Uterus (tissue), 2 donors: ENCODE results near the gene RASSF3.

Experiments
- POLR2A ChIP-seq, 2 donors: fragments of 450-650 bp; IDR thresholded peaks; one replicate each; pipeline ENCODE4 v1.6.1; 2016; ENCODE audit warnings: antibody characterized with exemption in 2 of 2, mild to moderate bottlenecking in 1 of 2, moderate library complexity in 1 of 2
- TF ChIP-seq, protein P1 (sequence below), 4 experiments: fragments of 200-600 bp in 2 of 4; fragments of 450-650 bp in 2 of 4; sonication (generic) in 2 of 4; IDR thresholded peaks; one replicate each; pipeline ENCODE4 v1.5.1; 2016 to 2019; ENCODE audit warnings: antibody characterized with exemption in 4 of 4, mild to moderate bottlenecking in 2 of 4, moderate library complexity in 1 of 4

DNA sequence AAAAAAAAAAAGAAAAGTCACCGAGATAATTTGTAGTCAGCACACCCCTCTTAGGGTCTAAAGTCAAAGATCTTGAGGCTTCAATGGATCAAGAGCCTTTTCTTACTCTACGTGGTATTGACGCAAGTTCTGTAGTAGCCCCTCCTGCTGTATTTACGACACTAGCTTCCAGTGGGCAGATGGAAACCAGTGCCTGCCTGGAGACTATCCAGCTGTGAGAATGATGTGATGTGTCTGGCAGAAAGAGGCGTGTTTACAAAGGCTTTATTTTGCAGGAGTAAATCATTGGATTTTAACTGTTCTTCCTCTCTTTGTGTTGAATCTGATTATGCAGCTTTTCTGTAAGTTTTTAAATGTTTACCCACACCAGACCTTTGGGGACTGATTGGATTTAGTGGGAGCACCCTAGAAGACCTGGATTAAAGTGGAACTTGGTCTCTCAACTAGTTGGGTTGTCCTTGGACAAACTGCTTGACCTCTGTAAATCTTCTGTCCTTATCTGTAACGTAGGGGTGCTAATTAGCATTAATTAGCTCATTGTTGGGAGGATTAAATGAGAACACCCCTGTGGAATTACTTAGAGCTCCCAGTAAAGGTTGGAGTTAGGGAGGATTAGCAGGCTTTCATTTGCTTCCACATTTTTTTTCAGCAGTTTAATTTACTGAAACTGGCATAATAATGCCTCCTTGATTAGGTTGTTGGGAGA lies 72.4 kb downstream of the RASSF3 start:
- TF ChIP-seq, protein P1, sequence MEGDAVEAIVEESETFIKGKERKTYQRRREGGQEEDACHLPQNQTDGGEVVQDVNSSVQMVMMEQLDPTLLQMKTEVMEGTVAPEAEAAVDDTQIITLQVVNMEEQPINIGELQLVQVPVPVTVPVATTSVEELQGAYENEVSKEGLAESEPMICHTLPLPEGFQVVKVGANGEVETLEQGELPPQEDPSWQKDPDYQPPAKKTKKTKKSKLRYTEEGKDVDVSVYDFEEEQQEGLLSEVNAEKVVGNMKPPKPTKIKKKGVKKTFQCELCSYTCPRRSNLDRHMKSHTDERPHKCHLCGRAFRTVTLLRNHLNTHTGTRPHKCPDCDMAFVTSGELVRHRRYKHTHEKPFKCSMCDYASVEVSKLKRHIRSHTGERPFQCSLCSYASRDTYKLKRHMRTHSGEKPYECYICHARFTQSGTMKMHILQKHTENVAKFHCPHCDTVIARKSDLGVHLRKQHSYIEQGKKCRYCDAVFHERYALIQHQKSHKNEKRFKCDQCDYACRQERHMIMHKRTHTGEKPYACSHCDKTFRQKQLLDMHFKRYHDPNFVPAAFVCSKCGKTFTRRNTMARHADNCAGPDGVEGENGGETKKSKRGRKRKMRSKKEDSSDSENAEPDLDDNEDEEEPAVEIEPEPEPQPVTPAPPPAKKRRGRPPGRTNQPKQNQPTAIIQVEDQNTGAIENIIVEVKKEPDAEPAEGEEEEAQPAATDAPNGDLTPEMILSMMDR (IDR thresholded peaks at IDR 0.05): no peak
- no peak for TF ChIP-seq POLR2A (IDR thresholded peaks at IDR 0.05)
